ENCODE measurements around the gene RYR2.

The RYR2 gene

GRCh38 chr1:237199026-237199425, 157.0 kb downstream of the RYR2 start:
- H3K4me3 ChIP-seq (ENCODE audit: low read depth, low read length), result no peak overlapping the region
- no peaks in the 10 kb centered on the region for H3K36me3 ChIP-seq (ENCODE audit: control insufficient read depth, insufficient read depth, low read length)
- H3K4me1 ChIP-seq (ENCODE audit: control insufficient read depth, insufficient read depth, low read length), result peaks cover 16% of the 10 kb centered on the region
- H3K27me3 ChIP-seq (ENCODE audit: control insufficient read depth, insufficient read depth, low read length), result no peaks in the 10 kb centered on the region
- no peaks in the 10 kb centered on the region for H3K9me3 ChIP-seq (ENCODE audit: control insufficient read depth, insufficient read depth, low read depth, low read length)
- no peak overlapping the region for H3K27ac ChIP-seq (ENCODE audit: low read depth, low read length)
- no peak overlapping the region for H3K9ac ChIP-seq (ENCODE audit: low read length)

- Histone ChIP-seq H3K27me3 (ENCODE audit: control insufficient read depth, insufficient read depth, low read length) (no peaks in the 10 kb centered on the region), H3K36me3 (ENCODE audit: control insufficient read depth, insufficient read depth, low read length) (no peaks in the 10 kb centered on the region), H3K9ac (ENCODE audit: low read length) (no peak overlapping the region), H3K9me3 (ENCODE audit: control insufficient read depth, insufficient read depth, low read depth, low read length) (no peaks in the 10 kb centered on the region), H3K27ac (ENCODE audit: low read depth, low read length) (no peak overlapping the region), H3K4me1 (ENCODE audit: control insufficient read depth, insufficient read depth, low read length) (peaks cover 16% of the 10 kb centered on the region), H3K4me3 (ENCODE audit: low read depth, low read length) (no peak overlapping the region)
Measured at GRCh38 chr1:237201155-237201554, 159.2 kb downstream of the RYR2 start.

GRCh38 chr1:237204841-237205240, 162.9 kb downstream of the RYR2 start:
- no peaks in the 10 kb centered on the region for H3K9me3 ChIP-seq (ENCODE audit: control insufficient read depth, insufficient read depth, low read depth, low read length)
- no peaks in the 10 kb centered on the region for H3K4me1 ChIP-seq (ENCODE audit: control insufficient read depth, insufficient read depth, low read length)
- H3K27me3 ChIP-seq (ENCODE audit: control insufficient read depth, insufficient read depth, low read length), result no peaks in the 10 kb centered on the region
- no peak overlapping the region for H3K9ac ChIP-seq (ENCODE audit: low read length)
- H3K27ac ChIP-seq (ENCODE audit: low read depth, low read length), result no peak overlapping the region
- no peak overlapping the region for H3K4me3 ChIP-seq (ENCODE audit: low read depth, low read length)
- no peaks in the 10 kb centered on the region for H3K36me3 ChIP-seq (ENCODE audit: control insufficient read depth, insufficient read depth, low read length)

GRCh38 chr1:237205400-237206064, 163.5 kb downstream of the RYR2 start:
- no peak overlapping the region for H3K27ac ChIP-seq (ENCODE audit: low read depth, low read length)
- no peaks in the 10 kb centered on the region for H3K27me3 ChIP-seq (ENCODE audit: control insufficient read depth, insufficient read depth, low read length)
- H3K9me3 ChIP-seq (ENCODE audit: control insufficient read depth, insufficient read depth, low read depth, low read length), result no peaks in the 10 kb centered on the region
- no peaks in the 10 kb centered on the region for H3K4me1 ChIP-seq (ENCODE audit: control insufficient read depth, insufficient read depth, low read length)
- H3K36me3 ChIP-seq (ENCODE audit: control insufficient read depth, insufficient read depth, low read length), result no peaks in the 10 kb centered on the region
- no peak overlapping the region for H3K4me3 ChIP-seq (ENCODE audit: low read depth, low read length)
- no peak overlapping the region for H3K9ac ChIP-seq (ENCODE audit: low read length)

GRCh38 chr1:237206065-237206414, 164.1 kb downstream of the RYR2 start:
- H3K9ac ChIP-seq (ENCODE audit: low read length), result no peak overlapping the region
- H3K4me1 ChIP-seq (ENCODE audit: control insufficient read depth, insufficient read depth, low read length), result no peaks in the 10 kb centered on the region
- H3K27me3 ChIP-seq (ENCODE audit: control insufficient read depth, insufficient read depth, low read length), result no peaks in the 10 kb centered on the region
- no peak overlapping the region for H3K4me3 ChIP-seq (ENCODE audit: low read depth, low read length)
- no peaks in the 10 kb centered on the region for H3K36me3 ChIP-seq (ENCODE audit: control insufficient read depth, insufficient read depth, low read length)
- H3K9me3 ChIP-seq (ENCODE audit: control insufficient read depth, insufficient read depth, low read depth, low read length), result no peaks in the 10 kb centered on the region
- H3K27ac ChIP-seq (ENCODE audit: low read depth, low read length), result no peak overlapping the region

- Histone ChIP-seq H3K4me3 (ENCODE audit: low read depth, low read length) (no peak overlapping the region), H3K9me3 (ENCODE audit: control insufficient read depth, insufficient read depth, low read depth, low read length) (no peaks in the 10 kb centered on the region), H3K27me3 (ENCODE audit: control insufficient read depth, insufficient read depth, low read length) (no peaks in the 10 kb centered on the region), H3K36me3 (ENCODE audit: control insufficient read depth, insufficient read depth, low read length) (no peaks in the 10 kb centered on the region), H3K9ac (ENCODE audit: low read length) (no peak overlapping the region), H3K27ac (ENCODE audit: low read depth, low read length) (no peak overlapping the region), H3K4me1 (ENCODE audit: control insufficient read depth, insufficient read depth, low read length) (no peaks in the 10 kb centered on the region)
Measured at GRCh38 chr1:237211031-237211430, 169.0 kb downstream of the RYR2 start.

GRCh38 chr1:237211540-237211939, 169.6 kb downstream of the RYR2 start:
- Histone ChIP-seq H3K36me3 (ENCODE audit: control insufficient read depth, insufficient read depth, low read length) (no peaks in the 10 kb centered on the region), H3K4me1 (ENCODE audit: control insufficient read depth, insufficient read depth, low read length) (no peaks in the 10 kb centered on the region), H3K27me3 (ENCODE audit: control insufficient read depth, insufficient read depth, low read length) (no peaks in the 10 kb centered on the region), H3K9ac (ENCODE audit: low read length) (no peak overlapping the region), H3K4me3 (ENCODE audit: low read depth, low read length) (no peak overlapping the region), H3K27ac (ENCODE audit: low read depth, low read length) (no peak overlapping the region), H3K9me3 (ENCODE audit: control insufficient read depth, insufficient read depth, low read depth, low read length) (no peaks in the 10 kb centered on the region)

- Histone ChIP-seq H3K4me1 (ENCODE audit: control insufficient read depth, insufficient read depth, low read length) (no peaks in the 10 kb centered on the region), H3K9ac (ENCODE audit: low read length) (no peak overlapping the region), H3K27ac (ENCODE audit: low read depth, low read length) (no peak overlapping the region), H3K4me3 (ENCODE audit: low read depth, low read length) (no peak overlapping the region), H3K9me3 (ENCODE audit: control insufficient read depth, insufficient read depth, low read depth, low read length) (no peaks in the 10 kb centered on the region), H3K36me3 (ENCODE audit: control insufficient read depth, insufficient read depth, low read length) (no peaks in the 10 kb centered on the region), H3K27me3 (ENCODE audit: control insufficient read depth, insufficient read depth, low read length) (no peaks in the 10 kb centered on the region)
Measured at GRCh38 chr1:237219751-237220642, 178.0 kb downstream of the RYR2 start.

- no peaks in the 10 kb centered on the region for H3K9me3 ChIP-seq (ENCODE audit: control insufficient read depth, insufficient read depth, low read depth, low read length)
- no peak overlapping the region for H3K27ac ChIP-seq (ENCODE audit: low read depth, low read length)
- no peaks in the 10 kb centered on the region for H3K27me3 ChIP-seq (ENCODE audit: control insufficient read depth, insufficient read depth, low read length)
- no peaks in the 10 kb centered on the region for H3K4me1 ChIP-seq (ENCODE audit: control insufficient read depth, insufficient read depth, low read length)
- no peak overlapping the region for H3K9ac ChIP-seq (ENCODE audit: low read length)
- no peaks in the 10 kb centered on the region for H3K36me3 ChIP-seq (ENCODE audit: control insufficient read depth, insufficient read depth, low read length)
- H3K4me3 ChIP-seq (ENCODE audit: low read depth, low read length), result no peak overlapping the region
Measured at GRCh38 chr1:237223419-237223818, 181.4 kb downstream of the RYR2 start.

- Histone ChIP-seq H3K9ac (ENCODE audit: low read length) (no peak overlapping the region), H3K4me1 (ENCODE audit: control insufficient read depth, insufficient read depth, low read length) (no peaks in the 10 kb centered on the region)
Measured at GRCh38 chr1:237226177-237226944, 184.4 kb downstream of the RYR2 start.

GRCh38 chr1:237227476-237227875, 185.5 kb downstream of the RYR2 start:
- Histone ChIP-seq H3K9ac (ENCODE audit: low read length) (no peak overlapping the region), H3K36me3 (ENCODE audit: control insufficient read depth, insufficient read depth, low read length) (no peaks in the 10 kb centered on the region), H3K27me3 (ENCODE audit: control insufficient read depth, insufficient read depth, low read length) (no peaks in the 10 kb centered on the region), H3K4me3 (ENCODE audit: low read depth, low read length) (no peak overlapping the region), H3K9me3 (ENCODE audit: control insufficient read depth, insufficient read depth, low read depth, low read length) (no peaks in the 10 kb centered on the region), H3K27ac (ENCODE audit: low read depth, low read length) (no peak overlapping the region), H3K4me1 (ENCODE audit: control insufficient read depth, insufficient read depth, low read length) (peaks cover 3% of the 10 kb centered on the region; the same call in 1 of the 2 replicates)

More at GRCh38 chr1:237226177-237226944, 184.4 kb downstream of the RYR2 start:
- Histone ChIP-seq H3K4me3 (ENCODE audit: low read depth, low read length) (no peak overlapping the region), H3K27ac (ENCODE audit: low read depth, low read length) (no peak overlapping the region), H3K36me3 (ENCODE audit: control insufficient read depth, insufficient read depth, low read length) (no peaks in the 10 kb centered on the region), H3K9me3 (ENCODE audit: control insufficient read depth, insufficient read depth, low read depth, low read length) (no peaks in the 10 kb centered on the region), H3K27me3 (ENCODE audit: control insufficient read depth, insufficient read depth, low read length) (no peaks in the 10 kb centered on the region)
